LNCaP clone FGC (cell line): ENCODE measurements around the gene HHIPL2.
"Not testable (repeated sequence)": the region's sequence is repeated elsewhere in the genome, so short reads cannot be mapped to it uniquely, and the experiment has no call there.

Experiments used
- DNase-seq: peaks from one replicate; pipeline ENCODE4 v3.0.0-alpha.2; 2011; ENCODE audit warnings: low read depth
- H3K4me3 ChIP-seq: 2 replicates; pipeline ENCODE4 v1.5.1; 2011; ENCODE audit warnings: mild to moderate bottlenecking, low read depth, low read length, control low read depth
- CTCF ChIP-seq: IDR thresholded peaks from 2 replicates; pipeline ENCODE4 v1.5.1; 2012; ENCODE audit warnings: mild to moderate bottlenecking; ENCODE audit not compliant: control insufficient read depth, insufficient read depth; ENCODE audit errors: extremely low read depth

Gene HHIPL2

DNA sequence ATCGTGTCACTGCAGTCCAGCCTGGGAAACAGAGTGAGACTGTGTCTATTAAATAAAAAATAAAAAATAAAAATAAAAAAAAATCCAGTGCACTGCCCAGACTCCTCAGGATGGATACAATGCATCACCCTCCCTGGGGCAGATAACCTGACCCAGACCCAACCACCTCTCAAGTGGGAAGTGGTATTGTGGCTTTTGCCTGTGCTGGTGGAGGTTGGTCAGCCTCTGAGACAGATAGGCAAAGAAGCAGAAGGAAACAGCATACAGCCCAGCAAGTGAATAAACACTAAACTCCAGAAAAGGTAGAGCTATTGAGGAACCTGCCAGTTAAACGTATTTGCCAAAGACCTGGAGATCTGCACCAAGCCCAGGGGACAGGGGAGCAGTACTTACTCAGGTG is 22.0 kb downstream of the HHIPL2 start:
- no peak overlapping the region for H3K4me3 ChIP-seq
- TF ChIP-seq CTCF = no peak
- DNase-seq = no peak

GRCh38 chr1:222523852-222524251 is 24.1 kb downstream of the HHIPL2 start:
- H3K4me3 ChIP-seq = no peak overlapping the region
- no peak for TF ChIP-seq CTCF
- no peak for DNase-seq

DNA sequence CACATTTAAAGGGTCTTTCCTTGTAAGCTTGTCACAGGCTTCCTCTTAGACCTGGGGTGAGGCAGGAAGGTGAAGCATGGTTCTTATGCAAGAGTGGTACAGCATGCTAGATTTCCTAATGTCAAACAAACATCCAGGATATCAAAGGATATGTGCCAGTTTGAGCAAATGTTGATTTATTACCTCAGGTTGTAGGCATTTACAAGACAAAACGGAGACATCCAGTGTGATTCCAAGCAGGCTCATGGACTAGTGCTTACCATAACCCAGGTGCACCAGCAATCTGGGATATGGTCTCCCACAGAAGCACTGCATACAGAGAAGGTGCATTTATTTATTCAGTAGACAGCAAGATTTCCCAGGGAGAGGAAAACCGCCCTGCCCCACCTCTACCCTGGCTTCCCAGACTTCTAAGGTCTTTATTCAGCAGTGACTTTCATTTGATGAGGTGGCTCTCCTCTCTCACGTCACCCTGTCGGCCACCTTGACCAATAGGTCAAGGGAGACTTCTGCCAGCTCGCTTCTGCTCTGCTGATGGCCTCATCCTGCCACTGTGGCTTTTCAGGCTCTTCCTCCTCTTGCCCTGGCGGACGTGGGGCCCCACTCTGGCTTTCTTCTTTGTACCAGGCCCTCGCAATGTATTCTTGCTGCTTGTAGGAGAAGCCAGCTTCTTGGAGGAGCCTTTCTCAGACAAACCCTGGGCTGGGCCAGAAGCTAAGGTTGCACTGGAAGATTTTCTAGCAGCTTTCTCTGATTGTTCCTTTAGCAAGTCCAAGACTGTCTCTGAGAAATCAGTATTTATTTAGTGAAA is 25.6 kb downstream of the HHIPL2 start:
- no peak overlapping the region for H3K4me3 ChIP-seq
- TF ChIP-seq CTCF = no peak
- no peak for DNase-seq

DNA sequence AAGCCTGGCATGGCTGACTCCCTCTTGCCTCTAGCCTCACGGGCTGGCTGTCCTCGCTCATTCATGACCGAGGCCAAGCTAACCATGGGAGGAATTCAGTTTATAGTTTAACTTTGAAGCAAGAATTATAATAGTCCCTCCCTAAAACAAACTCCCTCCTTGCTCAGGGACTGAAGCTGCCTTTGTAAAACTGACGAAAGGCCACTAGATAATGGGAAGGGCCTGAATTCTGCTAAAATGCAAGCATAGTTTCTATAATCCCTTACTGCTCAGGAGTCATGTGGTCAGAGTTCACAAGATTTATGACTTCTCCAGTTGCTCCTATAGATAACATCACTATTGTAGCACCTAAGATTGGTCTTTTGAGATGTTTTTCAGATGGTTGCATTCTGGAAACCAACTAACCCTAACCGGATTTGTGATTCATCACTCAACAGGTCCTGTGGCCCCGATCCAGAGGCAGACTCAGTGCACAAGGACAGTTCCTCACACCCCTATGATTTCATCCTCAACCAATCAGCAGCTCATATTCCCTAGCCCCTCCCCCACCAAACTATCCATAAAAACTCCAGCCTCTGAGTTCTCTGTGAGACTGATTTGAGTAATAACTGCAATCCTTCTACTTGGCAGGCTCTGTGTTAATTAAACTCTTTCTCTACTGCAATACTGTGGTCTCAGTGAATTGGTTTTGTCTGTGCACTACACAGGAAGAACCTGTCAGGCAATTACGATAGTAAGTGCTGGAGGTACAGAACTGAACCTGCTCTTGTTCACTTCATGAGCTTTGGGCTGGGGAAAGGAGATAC is 26.4 kb downstream of the HHIPL2 start:
- no peak for TF ChIP-seq CTCF
- no peak for DNase-seq
- no peak overlapping the region for H3K4me3 ChIP-seq

GRCh38 chr1:222489496-222489895 is 58.4 kb downstream of the HHIPL2 start:
- DNase-seq, H3K4me3 ChIP-seq: not testable (repeated sequence)

GRCh38 chr1:222487774-222488173 is 60.1 kb downstream of the HHIPL2 start:
- not testable (repeated sequence) for H3K4me3 ChIP-seq, DNase-seq

DNA sequence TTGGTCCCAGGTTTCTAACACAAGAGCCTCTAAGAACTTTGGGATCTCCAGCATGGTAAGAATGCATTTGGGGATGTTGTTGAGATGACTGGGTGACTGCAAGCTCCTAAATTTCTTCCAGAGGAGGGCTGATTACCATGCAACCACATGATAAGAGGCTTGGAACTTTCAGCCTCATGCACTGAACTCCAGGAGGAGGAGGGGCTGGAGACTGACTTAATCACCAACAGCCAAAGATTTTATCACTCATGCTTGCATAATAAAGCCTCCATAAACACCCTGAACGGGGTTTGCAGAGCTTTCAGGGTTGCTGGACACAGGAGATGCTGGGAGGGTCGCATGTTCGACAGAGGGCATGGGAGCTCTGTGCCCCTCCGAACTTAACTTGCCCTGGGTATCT is 63.9 kb downstream of the HHIPL2 start:
- not testable (repeated sequence) for H3K4me3 ChIP-seq, DNase-seq

GRCh38 chr1:222479567-222479966 is 68.3 kb downstream of the HHIPL2 start:
- not testable (repeated sequence) for DNase-seq

GRCh38 chr1:222476436-222476835 is 71.5 kb downstream of the HHIPL2 start:
- not testable (repeated sequence) for DNase-seq, H3K4me3 ChIP-seq

More at GRCh38 chr1:222479567-222479966, 68.3 kb downstream of the HHIPL2 start:
- H3K4me3 ChIP-seq = not testable (repeated sequence)

DNA sequence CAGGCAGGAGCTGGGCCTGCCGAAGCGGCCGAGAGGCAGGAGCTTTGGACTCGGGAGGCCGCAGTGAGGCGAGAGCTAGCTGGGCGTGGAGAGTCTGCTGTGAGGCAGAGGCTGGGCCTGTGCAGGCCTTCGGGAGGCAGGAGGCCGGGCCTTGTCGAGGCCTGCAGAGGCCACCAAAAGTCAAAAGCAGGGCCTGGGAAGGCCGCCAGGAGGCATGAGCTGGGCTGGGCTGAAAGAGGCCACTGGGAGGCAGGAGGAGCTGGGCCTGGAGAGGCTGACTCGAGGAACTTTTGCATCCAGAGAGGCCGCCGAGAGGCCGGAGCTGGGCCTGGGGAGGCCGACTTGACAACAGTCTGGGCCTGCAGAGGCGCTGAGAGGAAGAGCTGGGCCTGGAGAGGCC is 74.2 kb downstream of the HHIPL2 start:
- H3K4me3 ChIP-seq, DNase-seq: not testable (repeated sequence)

DNA sequence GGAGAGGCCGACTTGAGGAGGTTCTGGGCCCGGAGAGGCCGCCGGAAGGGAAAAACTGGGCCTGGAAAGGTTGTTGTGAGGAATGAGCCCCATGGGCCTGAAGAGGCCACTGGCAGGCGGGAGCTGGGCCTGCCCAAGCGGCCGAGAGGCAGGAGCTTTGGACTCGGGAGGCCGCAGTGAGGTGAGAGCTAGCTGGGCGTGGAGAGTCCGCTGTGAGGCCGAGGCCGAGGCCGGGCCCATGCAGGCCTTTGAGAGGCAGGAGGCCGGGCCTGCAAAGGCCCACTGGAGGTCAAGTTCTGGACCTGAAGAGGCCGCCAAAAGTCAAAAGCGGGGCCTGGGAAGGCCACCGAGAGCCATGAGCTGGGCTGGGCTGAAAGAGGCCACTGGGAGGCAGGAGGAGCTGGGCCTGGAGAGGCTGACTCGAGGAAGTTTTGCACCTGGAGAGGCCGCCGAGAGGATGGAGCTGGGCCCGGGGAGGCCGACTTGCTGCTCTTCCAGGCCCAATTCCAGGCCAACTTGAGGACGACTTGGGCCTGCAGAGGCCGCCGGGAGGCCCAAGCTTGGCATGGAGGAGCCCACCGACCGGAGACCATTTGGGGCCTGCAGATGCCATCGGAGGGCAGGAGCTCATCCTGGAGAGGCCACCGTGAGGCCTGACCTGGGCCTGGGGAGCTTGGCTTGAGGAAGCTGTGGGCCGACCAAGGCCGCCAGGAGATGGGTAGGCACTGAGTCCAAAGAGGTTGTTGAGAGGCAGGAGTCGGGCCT is 74.9 kb downstream of the HHIPL2 start:
- not testable (repeated sequence) for H3K4me3 ChIP-seq, DNase-seq
